HG03520 (cell line): ENCODE results near the gene DNAAF5.

ENCODE experiments used
- ATAC-seq: cut with Tn5 transposase; IDR thresholded peaks from one replicate; pipeline ENCODE4 v1.9.1; 2021; ENCODE audit warnings: mild to moderate bottlenecking, moderate library complexity; ENCODE audit not compliant: unreplicated experiment

DNAAF5 gene

DNA sequence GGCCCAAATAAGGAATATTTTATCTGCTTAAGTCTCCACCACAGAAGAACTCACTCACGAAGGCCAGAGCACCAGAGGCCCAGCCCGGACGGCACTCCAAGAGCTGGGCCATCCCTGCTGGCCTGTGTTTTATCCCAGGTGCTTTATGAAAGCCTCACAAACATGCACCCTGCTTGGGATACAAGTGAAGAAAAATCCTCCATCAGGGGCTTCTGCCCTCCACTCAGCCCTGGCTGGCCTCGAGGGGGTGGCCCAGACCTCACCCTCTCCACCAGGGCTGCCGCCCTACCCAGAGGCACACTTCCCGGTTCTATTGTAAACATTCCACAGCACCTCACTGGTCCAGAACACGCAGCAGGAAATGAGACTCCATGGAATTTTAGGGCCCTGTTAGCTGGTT lies 19.8 kb upstream of the DNAAF5 start:
- no peak for ATAC-seq

DNA sequence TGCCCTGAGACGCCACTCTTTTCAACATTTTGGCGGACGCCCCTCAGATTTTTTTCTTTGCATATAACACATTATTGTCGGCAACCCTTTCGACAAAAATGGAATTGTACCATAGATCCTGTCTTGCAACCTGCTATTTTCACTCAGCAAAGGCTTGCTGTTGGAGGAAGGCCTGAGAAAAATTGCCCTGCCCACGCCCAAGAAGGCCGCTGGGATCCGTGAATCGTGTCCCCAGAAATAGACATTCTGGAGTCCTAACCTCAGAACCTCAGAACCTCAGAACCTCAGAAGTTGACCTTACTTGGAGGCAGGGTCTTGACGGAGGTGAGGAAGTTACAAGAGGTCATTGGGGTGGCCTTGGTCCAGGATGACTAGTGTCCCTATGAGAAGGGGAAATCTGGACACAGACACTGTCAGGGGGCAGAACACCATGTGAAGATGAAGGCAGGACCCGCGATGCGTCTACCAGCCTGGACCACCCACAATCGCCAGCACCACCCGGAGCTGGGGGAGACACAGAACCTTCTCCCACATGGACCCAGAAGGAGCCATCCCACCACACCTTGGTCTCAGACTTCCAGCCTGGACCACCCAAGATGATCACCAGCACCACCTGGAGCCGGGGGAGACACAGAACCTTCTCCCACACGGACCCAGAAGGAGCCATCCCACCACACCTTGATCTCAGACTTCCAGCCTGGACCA lies 19.1 kb upstream of the DNAAF5 start:
- ATAC-seq: no peak

DNA sequence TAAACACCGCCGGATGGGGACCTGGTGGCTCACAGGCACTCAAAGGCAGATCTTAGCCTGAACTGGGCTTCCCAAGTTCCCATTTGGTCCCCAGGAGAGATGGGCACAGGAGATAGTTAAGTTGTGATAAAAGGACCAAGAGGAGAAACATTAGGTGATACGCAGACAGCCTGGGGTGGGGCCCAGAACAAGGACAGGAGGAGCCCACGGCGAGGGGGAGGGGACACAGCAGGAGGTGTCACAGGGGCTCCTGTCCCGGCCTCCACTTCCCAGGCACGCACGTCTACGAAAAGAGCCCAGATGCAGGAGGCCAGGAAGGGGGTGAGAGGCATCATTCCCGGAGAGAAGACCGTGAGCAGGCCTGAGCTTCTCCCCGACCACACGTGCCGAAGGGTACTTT lies 16.3 kb upstream of the DNAAF5 start:
- no peak for ATAC-seq

DNA sequence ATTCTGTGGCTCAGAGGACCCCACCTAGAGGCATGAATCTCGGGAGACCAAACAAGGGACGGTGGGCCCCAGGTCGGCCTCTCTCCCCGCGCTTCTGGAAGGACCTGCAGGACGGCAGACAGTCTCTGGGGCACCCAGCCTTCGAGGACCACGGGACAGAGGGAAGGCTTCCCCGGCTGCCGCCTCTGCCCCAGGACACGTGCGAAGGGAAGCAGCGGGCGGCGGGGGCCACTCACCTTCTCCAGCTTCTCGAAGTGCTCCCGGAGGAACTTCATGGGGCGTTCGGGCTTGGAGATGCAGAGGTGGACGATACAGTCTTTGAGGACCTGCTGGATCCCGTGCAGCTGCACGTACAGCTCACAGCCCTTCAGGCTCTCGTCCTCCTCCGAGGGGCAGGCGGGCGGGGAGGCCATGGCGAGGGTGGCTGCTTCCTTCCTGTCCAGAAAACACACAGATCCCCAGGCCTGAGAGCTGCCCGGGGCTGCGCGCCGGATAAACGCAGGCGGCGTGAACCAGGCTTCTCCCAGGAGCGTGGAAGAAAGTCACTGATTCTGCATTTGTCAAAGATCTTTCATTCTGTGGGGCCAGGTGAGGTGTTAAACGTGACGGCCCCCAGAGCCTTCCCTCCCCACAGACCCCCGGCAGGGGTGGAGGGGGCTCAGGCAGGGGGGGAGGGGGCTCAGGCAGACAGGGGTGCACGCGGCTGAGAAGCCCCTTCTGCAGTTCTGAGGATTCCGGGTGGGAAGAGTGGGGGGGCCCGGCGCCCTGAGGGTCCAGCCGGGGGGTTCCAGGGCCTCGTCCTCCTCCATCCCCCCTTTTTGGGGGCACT lies 15.2 kb upstream of the DNAAF5 start:
- no peak for ATAC-seq

DNA sequence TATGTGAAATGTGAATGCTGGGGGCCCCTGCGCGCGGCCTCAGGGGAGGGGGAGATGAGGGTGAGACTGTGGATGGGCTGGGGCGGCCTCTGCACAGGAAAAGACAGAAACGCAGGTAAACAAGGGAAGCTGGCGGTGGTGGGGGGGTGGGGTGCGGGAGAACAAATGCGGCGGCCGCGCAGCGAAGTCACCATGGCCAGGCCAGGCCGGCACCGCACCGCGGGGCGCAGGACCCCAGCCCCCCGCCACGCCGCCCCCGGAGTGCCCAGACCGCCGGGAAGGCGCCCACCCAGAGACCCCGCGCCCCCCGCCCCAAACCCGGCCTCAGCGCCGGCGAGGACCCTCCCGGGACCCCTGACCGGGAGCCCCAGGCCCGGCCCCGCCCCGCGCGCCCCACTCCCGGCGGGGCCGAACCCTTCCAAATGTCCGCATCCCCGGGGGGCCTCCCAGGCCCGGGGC lies 14.5 kb upstream of the DNAAF5 start:
- ATAC-seq: no peak

DNA sequence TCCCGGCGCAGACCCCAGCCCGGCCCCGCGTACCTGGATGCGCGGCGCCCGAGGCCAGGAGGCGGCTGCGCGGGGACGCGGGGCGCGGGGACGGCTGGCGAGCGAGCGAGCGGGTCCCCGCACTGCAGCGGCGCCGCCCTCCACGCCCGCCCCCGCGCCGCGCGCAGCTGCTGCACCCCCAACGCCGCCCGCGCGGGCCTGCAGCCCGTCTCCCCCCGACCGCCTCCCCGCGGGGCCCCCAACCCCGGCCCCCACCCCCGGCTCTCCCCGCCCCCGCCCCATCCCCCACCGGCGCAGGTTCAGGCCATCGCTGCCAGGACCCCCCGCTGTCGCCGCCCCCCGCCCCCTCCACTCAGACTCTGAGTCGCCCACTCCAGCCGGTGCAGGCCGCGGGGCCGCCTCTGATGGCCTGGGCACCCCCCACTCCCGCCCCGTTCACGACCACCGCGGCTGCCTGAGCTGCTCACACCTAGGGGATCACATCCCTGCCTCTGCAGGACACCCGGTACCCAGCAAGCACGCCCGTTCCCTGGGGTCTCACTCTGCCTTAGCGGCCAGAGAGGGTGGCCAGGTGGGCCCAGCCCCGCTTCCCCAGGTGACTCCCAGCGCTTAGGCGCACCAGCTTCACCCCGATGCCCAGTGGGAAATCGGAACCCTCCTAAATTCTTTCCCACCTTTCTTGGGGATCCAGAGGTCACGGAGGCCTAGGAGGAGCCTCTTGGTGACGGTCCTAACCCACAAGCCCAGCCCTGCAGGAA lies 13.9 kb upstream of the DNAAF5 start:
- no peak for ATAC-seq

DNA sequence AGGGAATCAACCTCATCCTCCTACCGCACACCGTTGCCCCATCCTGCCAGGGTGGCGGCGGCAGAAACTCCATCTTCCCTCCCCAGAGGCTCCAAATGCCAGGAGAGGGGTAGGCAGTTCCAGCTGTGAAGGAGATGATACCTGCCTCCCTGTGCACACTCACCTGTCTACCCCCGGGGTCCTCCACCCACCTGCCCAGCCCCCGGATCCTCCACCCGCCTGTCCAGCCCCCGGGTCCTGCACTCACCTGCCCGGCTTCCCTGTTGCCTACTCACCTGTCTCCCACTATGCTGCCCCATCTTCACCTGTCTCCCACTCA lies 13.4 kb upstream of the DNAAF5 start:
- ATAC-seq: no peak

DNA sequence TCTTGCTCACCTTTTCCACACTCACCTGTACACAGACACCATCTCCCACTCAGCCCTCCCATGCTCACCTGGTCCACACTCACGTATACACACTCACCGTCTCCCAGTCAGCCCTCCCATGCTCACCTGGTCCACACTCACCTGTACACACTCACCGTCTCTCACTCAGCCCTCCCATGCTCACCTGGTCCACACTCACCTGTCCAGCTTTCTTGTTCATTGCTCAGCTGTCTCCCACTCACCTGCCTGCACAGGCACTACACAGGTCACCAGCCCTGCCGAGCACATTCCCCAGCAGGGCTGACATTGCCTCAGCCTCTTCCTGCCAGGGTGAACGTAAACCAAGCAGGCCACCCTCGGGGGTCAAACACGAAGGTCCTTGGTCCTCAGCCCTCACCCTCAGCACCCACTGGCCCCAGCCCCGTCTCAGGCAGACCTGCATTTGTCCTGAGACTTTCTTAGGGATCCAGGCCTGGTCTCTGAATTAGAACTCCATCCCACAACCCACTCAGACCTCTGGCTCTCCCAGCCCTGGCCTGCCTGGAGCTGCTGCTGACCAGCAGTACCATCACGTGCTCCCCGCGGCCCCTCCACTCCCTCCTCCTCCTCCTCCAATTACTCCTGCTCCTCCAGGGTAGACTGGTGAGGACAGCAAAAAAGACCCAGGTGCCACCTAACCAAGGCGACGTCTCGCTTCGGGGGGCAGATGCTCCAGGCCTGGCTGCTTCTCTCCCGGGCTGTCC lies 12.8 kb upstream of the DNAAF5 start:
- no peak for ATAC-seq

DNA sequence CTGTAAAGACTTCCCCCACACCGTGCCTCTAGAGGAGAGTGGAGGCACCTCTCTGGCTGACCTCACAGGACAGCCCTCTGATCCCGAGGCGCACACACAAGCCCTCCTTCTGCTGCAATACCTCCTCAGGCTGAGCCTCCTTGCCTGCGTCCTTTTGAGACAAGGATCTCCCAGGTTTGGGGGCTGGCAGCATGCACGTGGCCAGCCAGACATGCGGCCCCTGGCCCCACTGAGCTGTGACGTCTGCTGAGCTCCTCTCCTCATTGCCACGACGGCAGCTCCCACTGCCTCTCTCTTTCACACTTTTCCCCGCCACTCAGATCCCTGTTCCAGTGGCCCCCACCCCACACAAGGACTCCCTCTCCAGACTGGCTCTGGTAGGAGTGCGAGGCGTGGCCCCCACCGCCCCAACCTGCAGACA lies 12.2 kb upstream of the DNAAF5 start:
- ATAC-seq: no peak

DNA sequence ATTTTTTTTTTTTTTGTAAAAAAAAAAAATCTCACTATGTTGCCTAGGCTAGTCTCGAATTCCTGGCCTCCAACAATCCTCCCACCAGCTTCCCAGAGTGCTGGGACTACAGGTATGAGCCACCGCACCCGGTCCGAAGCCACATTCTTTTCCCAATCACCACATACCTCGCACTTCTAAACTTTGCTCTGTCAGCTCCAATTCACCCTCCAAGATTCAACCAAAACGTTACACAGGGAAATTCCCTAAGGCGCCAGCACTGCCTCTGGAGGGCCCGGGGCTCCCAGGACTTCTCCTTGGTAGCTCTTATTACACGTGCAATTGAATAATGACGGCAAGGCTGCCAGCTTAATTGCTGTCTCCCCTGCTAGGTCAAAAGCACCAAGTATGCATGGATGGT lies 10.3 kb upstream of the DNAAF5 start:
- ATAC-seq: no peak

DNA sequence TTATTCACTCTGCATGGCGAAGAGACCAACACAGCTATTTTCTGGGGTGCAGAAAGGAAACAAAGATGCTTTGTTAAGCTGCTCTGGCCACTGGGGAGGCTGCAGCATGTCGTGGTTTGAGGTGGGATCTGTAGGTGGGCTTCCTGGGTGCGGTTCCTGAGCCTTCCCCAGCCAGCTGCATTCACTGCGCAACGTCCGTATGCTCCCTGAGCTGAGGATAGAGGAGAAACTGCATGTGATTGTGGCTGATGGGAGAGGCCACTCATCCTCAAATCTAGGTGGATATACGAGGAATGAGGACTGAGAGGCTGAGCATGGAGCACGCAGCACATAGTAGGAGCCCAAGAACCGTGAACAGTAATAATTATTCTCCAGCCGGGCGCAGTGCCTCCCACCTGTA lies 9.9 kb upstream of the DNAAF5 start:
- no peak for ATAC-seq

DNA sequence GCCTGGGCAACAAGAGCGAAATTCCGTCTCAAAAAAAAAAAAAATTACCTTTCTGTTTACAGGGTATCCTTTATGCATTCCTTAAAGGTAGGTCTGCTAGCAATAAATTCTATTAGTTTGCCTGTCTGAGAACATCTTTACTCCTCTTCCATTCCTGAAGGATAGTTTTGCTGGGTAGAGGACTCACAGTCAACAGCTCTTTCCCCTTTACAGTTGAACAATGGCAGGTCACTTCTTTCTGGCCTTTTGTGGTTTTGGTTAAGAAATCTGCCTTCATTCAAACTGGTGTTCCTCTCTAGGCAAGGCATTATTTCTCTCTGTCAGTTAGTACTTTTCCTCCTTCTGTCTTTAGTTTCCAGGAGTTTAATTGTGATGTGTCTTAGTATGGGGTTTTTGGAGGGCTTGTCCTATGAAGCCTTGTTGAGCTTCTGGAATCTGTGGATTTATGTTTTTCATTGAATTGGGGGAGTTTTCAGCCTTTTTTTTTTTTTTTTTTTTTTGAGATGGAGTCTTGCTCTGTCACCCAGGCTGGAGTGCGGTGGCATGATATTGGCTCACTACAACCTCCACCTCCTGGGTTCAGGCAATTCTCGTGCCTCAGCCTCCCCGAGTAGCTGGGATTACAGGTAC lies 4.8 kb upstream of the DNAAF5 start:
- ATAC-seq: no peak

DNA sequence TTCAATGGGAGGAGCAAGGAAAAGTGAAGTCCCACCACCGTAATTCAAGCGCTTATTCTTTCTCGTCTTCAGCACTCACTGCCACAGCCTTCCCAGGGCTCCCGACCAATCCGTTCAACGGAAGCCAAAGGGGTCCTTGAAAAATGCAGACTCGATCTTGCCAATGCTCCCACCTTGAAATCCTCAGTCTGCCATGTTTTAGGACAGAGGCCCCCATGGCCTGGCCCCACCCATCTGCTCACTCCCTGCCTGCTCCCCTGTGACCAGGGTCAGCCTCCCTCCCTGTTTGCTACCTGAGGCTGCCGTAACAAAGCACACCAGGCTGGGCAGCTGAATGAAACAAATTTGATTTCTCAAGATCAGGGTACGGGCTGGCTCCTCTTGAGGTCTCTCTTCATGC lies 3.0 kb upstream of the DNAAF5 start:
- ATAC-seq: no peak

DNA sequence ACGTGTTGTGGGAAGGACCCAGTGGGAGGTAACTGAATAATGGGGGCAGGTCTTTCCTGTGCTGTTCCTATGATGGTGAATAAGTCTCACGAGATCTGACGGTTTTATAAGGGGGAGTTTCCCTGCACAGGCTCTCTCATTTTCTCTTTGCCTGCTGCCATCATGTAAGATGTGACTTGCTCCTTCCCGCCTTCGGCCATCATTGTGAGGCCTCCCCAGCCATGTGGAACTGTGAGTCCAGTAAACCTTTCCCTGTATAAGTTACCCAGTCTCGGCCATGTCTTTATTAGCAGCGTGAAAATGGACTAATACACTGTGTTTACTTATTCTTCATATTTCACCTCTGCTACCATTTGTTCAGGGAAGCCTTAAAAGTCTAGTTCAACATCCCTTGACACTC lies 2.2 kb upstream of the DNAAF5 start:
- ATAC-seq: no peak

DNA sequence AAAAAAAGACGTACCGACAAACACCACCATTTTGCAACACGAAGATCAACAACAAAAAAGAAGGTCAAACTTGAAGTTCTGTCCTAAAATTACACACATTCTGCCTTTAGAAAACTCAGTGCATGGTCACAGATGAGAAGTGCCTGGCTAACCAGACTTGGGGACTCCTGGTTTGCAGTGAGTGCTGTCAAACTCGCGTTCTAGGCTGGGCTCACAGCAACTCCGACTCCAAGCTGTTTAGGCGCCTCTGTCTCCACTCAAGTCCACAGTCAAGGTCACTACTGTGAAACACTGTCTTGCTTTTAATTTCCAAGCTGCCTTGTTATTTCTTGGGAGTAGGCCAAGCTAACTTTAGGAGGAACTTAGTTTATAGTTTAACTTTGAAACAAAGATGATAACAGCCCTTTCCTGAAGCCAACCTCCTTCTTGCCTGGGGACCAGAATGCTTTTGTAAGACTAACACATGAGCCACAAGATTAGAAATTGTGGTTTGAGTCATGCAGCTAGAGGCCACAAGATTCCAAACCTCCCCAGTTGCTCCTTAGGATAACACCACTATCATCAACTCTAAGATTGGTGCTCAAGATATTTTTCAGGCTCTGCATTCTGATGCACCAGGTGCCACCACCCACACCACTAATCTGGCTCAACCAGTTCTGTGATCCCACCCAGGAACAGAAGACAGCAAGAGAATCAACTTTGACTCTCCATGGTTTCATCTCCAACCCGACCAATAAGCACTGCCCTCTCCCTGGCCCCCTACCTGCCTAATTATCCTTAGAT lies 1.1 kb upstream of the DNAAF5 start:
- no peak for ATAC-seq

DNA sequence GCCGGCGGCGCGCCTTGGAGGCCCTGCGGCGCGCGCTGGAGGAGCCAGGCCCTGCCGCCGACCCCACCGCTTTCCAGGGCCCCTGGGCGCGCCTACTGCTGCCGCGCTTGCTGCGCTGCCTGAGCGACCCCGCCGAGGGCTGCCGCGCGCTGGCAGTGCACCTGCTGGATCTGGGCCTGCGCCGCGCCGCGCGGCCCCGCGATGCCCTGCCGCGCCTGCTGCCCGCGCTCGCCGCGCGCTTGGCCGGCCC lies 280 bp downstream of the DNAAF5 start:
- peak; percentile 25 for ATAC-seq

DNA sequence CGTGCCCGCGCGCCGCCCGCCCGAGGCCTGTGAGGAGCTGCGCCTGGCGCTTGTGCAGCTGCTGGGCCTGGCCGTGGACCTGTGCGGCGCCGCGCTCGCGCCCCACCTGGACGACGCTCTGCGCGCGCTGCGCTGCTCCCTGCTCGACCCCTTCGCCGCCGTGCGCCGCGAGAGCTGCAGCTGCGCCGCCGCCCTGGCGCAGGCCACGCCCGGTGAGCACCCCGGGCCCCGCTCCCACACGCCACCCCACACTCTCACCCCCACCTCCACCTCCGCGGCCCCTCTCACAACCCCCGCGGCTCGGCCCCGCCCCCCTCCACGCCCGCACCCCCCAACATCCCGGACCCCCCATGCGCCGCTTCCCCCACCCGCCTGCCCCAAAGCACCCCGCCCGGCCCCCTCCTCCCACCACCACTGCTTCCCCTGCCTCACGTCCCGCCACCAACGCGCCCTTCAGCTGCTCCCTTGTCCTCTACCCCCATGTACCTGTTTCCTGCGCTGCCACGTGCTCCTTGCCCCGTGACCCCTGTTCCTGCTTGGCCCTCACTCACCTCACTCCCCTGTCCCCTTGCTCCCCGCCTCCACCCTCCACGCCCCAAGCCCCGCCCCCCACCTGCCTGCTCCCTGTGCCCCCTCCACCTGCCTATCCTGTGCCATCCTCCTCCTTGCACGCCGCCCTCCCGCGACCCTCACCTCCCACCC lies 756 bp downstream of the DNAAF5 start, which contains the start of gene PRKAR1B:
PRKAR1B (minus strand) TSS at position 178 of the 702 bp plus-strand sequence. CDS start 15,776 bp downstream, outside the sequence.
- peak; percentile 41 for ATAC-seq

DNA sequence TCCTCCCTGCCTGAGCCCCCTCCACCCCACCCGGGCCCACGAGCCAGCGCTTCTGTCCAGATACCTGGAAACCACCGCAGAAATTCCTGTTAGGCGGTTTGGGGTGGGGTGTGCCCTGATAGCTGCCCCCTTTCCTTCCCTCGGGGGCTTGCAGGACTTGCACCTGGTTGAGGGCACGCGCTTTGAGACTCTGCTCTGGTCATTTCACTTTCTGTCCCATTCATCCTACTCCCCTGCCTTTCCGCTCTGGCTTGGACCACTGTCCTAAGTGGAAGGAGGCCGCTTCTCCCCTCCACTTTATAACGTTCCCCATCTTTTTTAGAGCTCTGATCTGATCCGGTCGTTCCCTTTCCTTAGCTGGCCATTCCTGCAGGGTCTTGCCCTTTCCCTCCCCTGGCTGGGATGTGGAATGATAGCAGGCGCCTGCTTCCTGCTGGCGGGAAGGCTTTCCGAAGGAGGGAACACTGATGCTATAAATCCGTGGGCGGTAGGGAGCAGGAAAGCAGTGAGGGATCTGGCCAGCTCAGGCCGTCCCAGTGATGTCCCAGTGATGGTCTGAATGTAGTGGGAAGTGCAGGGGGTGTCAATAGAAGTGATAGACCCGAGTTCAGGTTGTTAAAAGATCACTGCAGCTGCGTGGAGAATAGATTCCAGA lies 1.4 kb downstream of the DNAAF5 start:
- ATAC-seq: no peak

DNA sequence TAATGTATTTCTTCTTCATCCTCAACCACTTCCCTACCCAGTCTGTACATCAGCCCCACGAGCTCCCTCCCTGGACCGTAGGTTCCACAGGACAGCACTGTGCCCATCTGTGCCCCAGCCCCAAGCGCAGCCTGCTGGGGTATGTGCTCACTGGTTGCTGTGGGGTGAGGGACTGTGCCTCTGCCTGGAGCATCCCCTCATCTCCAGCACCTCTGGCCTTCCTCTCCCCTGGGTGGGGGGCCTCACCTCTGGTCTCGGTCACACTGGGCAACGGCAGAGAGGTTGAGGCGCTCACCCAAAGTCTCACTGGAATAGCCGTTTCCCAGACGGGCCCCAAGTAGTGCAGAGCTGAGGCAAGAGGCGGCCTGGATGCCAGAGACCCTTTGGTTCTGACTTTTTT lies 2.1 kb downstream of the DNAAF5 start:
- ATAC-seq: no peak
